ENCODE measurements around the gene ADARB2. TPM values are rescaled to one million over a fixed set of nuclear protein-coding genes. Genes with fewer than 3 reads are reported as not detected.
"Not testable (repeated sequence)": the region's sequence is repeated elsewhere in the genome, so short reads cannot be mapped to it uniquely, and the experiment has no call there.

Gene ADARB2
- total and polyA plus RNA-seq, 2 experiments from 2014 or later, result not detected

DNA sequence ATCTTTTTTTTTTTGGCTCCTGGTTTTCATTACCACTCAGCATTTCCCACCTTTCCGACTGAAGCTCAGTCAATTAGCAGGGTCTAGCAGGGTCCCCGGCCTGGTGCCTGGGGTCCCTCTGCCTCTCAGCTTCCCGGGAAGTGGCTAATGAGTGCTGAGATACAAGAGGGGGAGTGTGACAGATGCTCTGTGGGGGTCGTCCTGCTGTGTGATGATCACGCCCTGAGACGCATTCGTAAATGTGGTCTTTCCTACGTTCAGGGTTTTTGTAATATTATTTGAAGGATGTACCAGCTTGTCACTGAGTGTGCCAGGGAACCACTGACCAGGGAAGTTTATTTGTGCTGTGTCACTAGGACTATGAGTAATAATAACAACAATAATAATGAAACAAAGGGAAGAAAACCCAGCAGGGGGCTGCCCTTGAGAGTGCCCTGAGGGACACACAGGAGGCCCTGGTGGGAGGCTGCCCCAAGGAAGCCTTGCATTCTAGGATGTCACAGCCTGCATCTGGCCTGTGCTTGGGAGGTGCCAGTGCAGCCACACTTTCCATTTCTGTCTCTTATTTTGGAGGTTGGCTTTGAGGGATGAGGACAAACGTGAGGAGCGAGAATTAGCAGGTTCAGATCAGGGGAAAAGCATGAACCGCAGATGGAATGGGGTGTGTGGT, 337.8 kb downstream of the ADARB2 start:
- 40 to 45% methylated on average over 11 of the region's 11 CpGs for WGBS, 2 experiments (ENCODE audit: low coverage in 1 of 2, low lambda C conversion rate in 2 of 2, missing lambda C conversion rate in 2 of 2)
- TF ChIP-seq EZH2phosphoT487 (IDR thresholded peaks at IDR 0.05; ENCODE audit: insufficient read depth, low read depth) (no peak), EZH2 (IDR thresholded peaks at IDR 0.05; ENCODE audit: insufficient read depth, poor library complexity, severe bottlenecking) (no peak)

DNA sequence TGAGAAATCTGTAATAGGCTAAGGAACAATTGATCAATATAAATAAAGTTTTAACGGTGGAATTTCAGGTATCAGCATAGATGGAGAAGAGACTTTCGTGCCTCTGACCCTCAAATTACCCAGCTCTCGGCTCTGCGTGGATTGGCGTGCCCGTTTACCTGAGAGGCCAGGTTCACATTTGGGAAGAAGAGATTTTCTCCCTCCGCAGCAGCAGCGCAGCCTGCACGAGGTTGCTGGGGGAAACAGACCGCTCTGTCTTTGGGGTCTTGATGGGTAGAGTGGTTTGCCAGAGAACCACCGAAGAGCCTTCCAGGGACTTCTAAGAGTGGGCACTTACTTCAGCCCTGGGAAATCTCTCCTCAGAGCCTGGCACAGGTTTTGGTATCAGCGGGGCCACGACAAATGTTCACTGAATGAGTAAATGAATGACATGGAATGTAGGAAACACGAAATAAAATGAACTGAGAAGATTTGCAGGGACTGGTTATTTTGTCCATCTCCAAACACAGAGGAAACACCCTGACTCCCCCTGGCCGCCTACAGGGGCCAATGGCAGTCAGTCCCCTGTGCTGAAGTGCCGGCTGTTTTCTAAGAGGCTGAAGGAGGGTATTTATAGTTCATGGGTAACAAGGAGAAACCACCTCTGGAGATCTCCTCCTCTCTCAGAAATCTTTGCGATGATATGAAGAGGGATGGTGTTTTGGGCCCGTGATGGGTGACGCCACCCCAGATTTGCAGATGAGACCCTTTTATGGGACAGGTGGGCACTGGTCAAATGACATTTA, 338.5 kb downstream of the ADARB2 start:
- WGBS, 2 experiments (ENCODE audit: low coverage in 1 of 2, low lambda C conversion rate in 2 of 2, missing lambda C conversion rate in 2 of 2), result 52 to 56% methylated on average over 19 of the region's 19 CpGs
- Histone ChIP-seq H3F3A (ENCODE audit: insufficient read depth) (no peaks in the 10 kb centered on the region), H3K79me2 (ENCODE audit: insufficient read depth) (no peaks in the 10 kb centered on the region), H3K4me2 (ENCODE audit: unreplicated experiment) (no peak overlapping the region), H3K4me3 (no peak overlapping the region), H3K9me3 (ENCODE audit: low read depth) (no peaks in the 10 kb centered on the region), H3K27ac (no peak overlapping the region), H2AFZ (no peak overlapping the region), H4K20me1 (ENCODE audit: insufficient read depth) (no peaks in the 10 kb centered on the region), H3K27me3 (replicated peaks; ENCODE audit: insufficient read depth) (no peaks in the 10 kb centered on the region), H3K4me1 (ENCODE audit: insufficient read depth) (no peaks in the 10 kb centered on the region), H3K9ac (no peak overlapping the region), H3K9me2 (ENCODE audit: insufficient read depth) (no peaks in the 10 kb centered on the region), H3K36me3 (ENCODE audit: low read depth) (no peaks in the 10 kb centered on the region)
- in situ Hi-C loops (cut with MboI), result no loop called here
- no peak for TF ChIP-seq EZH2phosphoT487 (IDR thresholded peaks at IDR 0.05; ENCODE audit: insufficient read depth, low read depth)
- TF ChIP-seq EZH2 (IDR thresholded peaks at IDR 0.05; ENCODE audit: insufficient read depth, poor library complexity, severe bottlenecking), result no peak
- no peak for DNase-seq

More for the DNA sequence above, 337.8 kb downstream of the ADARB2 start:
- H3K4me1 ChIP-seq (ENCODE audit: insufficient read depth), result no peaks in the 10 kb centered on the region
- no peaks in the 10 kb centered on the region for H3K27me3 ChIP-seq (replicated peaks; ENCODE audit: insufficient read depth)
- H3K4me3 ChIP-seq, result no peak overlapping the region
- H4K20me1 ChIP-seq (ENCODE audit: insufficient read depth), result no peaks in the 10 kb centered on the region
- no peak for DNase-seq
- H3K4me2 ChIP-seq (ENCODE audit: unreplicated experiment), result no peak overlapping the region
- in situ Hi-C loops (cut with MboI), result no loop called here
- H3K9ac ChIP-seq, result no peak overlapping the region
- H3K9me3 ChIP-seq (ENCODE audit: low read depth), result no peaks in the 10 kb centered on the region
- no peaks in the 10 kb centered on the region for H3F3A ChIP-seq (ENCODE audit: insufficient read depth)
- H2AFZ ChIP-seq, result no peak overlapping the region
- no peaks in the 10 kb centered on the region for H3K79me2 ChIP-seq (ENCODE audit: insufficient read depth)
- H3K27ac ChIP-seq, result no peak overlapping the region
- H3K36me3 ChIP-seq (ENCODE audit: low read depth), result no peaks in the 10 kb centered on the region
- no peaks in the 10 kb centered on the region for H3K9me2 ChIP-seq (ENCODE audit: insufficient read depth)

DNA sequence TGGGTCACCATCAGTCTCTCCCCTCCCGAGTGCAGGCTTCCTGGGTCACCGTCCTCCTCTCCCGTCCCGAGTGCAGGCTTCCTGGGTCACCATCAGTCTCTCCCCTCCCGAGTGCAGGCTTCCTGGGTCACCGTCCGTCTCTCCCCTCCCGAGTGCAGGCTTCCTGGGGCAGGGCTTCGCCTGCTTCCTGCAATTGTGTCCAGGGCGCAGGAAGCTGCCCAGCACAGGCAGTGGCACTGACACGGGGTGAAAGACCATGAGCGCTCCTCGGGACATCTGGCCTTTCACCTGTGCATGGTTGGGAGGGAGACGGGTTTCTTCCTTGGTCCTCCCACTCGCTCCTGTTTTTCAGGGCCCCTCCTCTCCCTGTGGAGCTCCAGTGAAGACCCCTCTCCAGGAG, 339.2 kb downstream of the ADARB2 start:
- H3K9me2 ChIP-seq (ENCODE audit: insufficient read depth); H3K9me3 ChIP-seq (ENCODE audit: low read depth); H3K27me3 ChIP-seq (replicated peaks; ENCODE audit: insufficient read depth); H3K4me1 ChIP-seq (ENCODE audit: insufficient read depth); H3K4me3 ChIP-seq; H2AFZ ChIP-seq; H3K27ac ChIP-seq; H3K4me2 ChIP-seq (ENCODE audit: unreplicated experiment); in situ Hi-C loops (cut with MboI); H4K20me1 ChIP-seq (ENCODE audit: insufficient read depth); H3K79me2 ChIP-seq (ENCODE audit: insufficient read depth); H3K36me3 ChIP-seq (ENCODE audit: low read depth); H3F3A ChIP-seq (ENCODE audit: insufficient read depth); H3K9ac ChIP-seq; DNase-seq: not testable (repeated sequence)
- WGBS, 2 experiments (ENCODE audit: low coverage in 1 of 2, low lambda C conversion rate in 2 of 2, missing lambda C conversion rate in 2 of 2), result 53 to 59% methylated on average over 7 to 15 of the region's 15 CpGs

DNA sequence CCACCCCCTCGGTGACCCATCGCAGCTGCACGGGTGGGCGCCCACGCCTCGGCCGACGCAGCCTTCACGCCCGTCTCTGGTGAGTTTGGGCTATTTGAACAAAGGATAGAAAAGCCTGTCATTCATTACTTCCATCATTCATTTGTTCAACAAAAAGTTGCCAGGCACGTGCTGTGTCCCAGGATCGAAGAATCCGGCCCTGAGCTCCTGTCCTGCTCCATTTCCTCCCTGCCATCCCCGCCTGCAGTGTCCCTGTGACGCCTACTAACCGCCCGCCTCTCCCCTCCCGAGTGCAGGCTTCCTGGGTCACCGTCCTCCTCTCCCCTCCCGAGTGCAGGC, 341.1 kb downstream of the ADARB2 start:
- 73 to 78% methylated on average over 18 to 20 of the region's 20 CpGs for WGBS, 2 experiments (ENCODE audit: low coverage in 1 of 2, low lambda C conversion rate in 2 of 2, missing lambda C conversion rate in 2 of 2)
- no peak overlapping the region for H3K4me3 ChIP-seq
- no peaks in the 10 kb centered on the region for H3K4me1 ChIP-seq (ENCODE audit: insufficient read depth)
- no peaks in the 10 kb centered on the region for H3K27me3 ChIP-seq (replicated peaks; ENCODE audit: insufficient read depth)
- H4K20me1 ChIP-seq (ENCODE audit: insufficient read depth), result no peaks in the 10 kb centered on the region
- no peaks in the 10 kb centered on the region for H3K9me2 ChIP-seq (ENCODE audit: insufficient read depth)
- H3K9me3 ChIP-seq (ENCODE audit: low read depth), result no peaks in the 10 kb centered on the region
- no peak for DNase-seq
- H3K36me3 ChIP-seq (ENCODE audit: low read depth), result no peaks in the 10 kb centered on the region
- H3K9ac ChIP-seq, result no peak overlapping the region
- no peak overlapping the region for H3K4me2 ChIP-seq (ENCODE audit: unreplicated experiment)
- in situ Hi-C loops (cut with MboI), result no loop called here
- H3K27ac ChIP-seq, result no peak overlapping the region
- no peak overlapping the region for H2AFZ ChIP-seq
- H3F3A ChIP-seq (ENCODE audit: insufficient read depth), result no peaks in the 10 kb centered on the region
- no peak for TF ChIP-seq EZH2phosphoT487 (IDR thresholded peaks at IDR 0.05; ENCODE audit: insufficient read depth, low read depth)
- TF ChIP-seq EZH2 (IDR thresholded peaks at IDR 0.05; ENCODE audit: insufficient read depth, poor library complexity, severe bottlenecking), result no peak
- no peaks in the 10 kb centered on the region for H3K79me2 ChIP-seq (ENCODE audit: insufficient read depth)
